ENCODE data around the gene EFTUD2.

The EFTUD2 gene

DNA sequence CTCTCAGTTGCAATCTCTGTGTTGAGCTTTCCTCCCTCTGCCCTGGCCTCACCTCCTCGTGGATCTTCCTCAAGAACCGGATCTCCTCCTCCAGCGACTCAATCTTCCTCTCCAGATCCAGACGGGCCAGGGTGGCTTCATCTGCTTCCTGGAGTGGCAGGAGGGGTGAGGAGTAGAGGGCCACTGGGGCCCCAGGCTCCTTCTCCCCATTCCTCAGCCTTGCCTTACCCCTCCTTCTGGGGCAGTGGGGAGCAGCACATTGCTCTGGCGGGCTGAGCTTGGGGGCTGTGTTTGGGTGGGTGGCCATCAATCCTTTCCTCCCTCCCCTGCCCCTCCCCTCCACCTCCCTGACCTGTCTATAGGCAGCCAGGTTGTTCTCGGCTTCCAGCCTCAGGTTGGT is 14.4 kb upstream of the EFTUD2 start:
- TF ChIP-seq, protein P1, sequence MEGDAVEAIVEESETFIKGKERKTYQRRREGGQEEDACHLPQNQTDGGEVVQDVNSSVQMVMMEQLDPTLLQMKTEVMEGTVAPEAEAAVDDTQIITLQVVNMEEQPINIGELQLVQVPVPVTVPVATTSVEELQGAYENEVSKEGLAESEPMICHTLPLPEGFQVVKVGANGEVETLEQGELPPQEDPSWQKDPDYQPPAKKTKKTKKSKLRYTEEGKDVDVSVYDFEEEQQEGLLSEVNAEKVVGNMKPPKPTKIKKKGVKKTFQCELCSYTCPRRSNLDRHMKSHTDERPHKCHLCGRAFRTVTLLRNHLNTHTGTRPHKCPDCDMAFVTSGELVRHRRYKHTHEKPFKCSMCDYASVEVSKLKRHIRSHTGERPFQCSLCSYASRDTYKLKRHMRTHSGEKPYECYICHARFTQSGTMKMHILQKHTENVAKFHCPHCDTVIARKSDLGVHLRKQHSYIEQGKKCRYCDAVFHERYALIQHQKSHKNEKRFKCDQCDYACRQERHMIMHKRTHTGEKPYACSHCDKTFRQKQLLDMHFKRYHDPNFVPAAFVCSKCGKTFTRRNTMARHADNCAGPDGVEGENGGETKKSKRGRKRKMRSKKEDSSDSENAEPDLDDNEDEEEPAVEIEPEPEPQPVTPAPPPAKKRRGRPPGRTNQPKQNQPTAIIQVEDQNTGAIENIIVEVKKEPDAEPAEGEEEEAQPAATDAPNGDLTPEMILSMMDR (IDR thresholded peaks at IDR 0.05; ENCODE audit: low read depth, low read length): no peak
- no peak overlapping the region for H3K4me3 ChIP-seq (ENCODE audit: low read depth, low read length)

DNA sequence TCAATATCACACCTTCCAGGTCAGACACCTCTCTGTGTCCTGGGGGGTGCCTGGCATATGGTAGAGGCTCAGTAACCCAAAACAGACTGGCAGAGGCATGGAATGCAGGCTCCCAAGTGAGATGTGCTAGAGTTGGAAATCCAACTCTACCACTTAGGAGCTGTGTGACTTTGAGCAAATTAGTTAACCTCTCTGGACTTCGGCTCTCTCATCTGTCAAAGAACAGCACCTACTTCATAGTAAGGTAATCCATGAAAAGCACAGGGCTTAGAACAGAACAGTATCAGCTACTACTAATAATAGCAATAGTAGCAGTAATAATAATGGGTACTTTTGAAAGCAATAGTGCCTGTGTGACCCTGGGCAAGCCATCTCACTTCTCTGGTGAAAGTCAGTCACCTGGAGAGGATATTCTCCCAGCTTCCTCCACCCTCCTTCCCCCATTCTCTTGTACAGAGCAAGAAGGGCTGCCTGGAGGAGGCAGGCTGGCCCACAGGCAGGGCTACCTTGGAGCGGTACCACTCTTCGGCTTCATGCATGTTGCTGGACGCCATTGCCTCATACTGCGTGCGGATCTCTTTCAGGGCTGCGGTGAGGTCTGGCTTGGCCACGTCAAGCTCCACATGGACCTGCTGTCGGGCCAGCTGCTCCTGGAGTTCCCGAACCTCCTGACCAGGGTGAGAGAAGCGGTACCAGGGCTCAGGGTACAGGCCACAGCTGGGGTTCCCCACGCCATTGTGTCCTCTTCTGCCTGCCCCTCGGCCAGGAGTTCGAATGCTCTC is 13.7 kb upstream of the EFTUD2 start:
- TF ChIP-seq, protein P1 (IDR thresholded peaks at IDR 0.05; ENCODE audit: low read depth, low read length): no peak
- no peak overlapping the region for H3K4me3 ChIP-seq (ENCODE audit: low read depth, low read length)

DNA sequence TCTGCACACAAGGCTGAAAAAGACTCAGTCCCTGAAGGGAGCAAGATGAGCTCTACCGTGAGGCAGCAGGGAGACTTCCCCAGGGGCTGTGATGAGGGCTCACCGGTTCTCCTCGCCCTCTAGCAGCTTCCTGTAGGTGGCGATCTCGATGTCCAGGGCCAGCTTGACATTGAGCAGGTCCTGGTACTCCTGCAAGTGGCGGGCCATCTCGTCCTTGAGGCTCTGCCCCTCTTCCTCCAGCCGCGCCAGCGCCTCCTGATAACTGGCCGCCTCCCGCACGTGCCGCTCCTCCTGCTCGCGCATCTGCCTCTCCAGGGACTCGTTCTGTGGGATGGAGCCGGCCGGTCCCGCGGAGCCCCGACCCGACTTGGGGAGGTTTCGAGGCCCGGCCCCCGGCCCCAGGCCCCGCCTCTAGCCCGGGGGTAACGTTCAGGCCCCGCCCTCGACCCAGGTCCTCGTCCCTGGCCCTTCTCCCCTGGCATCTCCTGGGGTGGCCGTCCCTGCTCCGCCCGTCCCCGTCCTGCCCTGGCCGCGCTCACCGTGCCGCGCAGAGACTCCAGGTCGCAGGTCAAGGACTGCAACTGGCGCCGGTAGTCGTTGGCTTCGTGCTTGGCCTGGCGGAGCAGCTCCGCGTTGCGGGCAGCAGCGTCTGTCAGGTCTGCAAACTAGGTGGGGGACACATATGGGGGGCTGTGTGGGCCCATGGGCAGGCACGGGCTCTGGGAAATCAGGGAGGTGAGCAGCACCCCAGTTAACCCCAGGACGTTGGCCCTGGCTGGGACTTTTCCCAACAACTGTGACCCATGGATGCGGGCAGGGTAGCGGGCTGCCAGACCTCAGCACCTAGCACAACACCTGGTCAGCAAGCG is 12.1 kb upstream of the EFTUD2 start:
- H3K4me3 ChIP-seq (ENCODE audit: low read depth, low read length): no peak overlapping the region
- TF ChIP-seq, protein P1 (IDR thresholded peaks at IDR 0.05; ENCODE audit: low read depth, low read length): 0 out of 2 replicates have a peak, but pooled peaks have one; percentile 14

DNA sequence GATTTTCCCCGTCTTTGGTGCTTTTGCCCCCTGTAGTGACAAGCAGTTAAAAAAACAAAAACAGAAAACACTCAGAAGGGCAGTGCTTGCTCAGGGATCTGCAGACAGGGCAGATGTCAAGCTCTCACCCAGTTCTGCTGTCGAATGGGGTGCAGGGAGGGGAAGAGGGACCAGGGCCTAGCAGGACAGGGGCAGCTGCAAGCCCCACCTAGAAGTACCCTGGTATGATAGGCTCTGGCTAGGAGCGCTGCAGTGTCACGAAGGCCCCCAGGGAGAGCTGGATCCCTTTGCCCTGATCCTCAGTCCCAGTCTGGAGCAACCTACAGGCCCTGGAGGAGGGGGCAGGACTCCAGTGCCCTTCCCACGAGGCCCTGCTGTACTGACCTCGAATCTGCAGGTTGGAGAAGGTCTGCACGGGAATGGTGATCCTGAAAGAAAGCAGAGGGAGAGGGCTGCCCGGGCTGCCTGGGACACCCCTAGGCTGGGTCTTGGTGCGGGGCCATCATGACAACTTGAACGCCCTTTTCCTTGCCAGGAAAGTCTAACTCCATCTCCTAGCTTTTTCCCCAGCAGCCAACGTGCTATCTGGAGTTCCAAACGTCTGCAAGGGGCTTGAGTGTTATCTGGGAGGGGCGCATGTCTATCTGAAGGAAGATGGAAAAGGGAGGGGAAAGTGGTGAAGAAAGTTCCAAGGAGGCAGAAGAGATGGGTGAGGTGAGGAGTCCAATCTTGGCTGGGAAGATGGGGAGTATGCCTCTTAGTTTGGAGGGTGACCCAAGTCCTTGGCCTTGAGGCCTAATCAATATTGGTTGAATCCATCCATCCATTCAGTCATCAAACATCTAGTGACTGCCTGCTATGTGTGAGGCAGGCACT is 11.2 kb upstream of the EFTUD2 start:
- no peak overlapping the region for H3K4me3 ChIP-seq (ENCODE audit: low read depth, low read length)
- TF ChIP-seq, protein P1 (IDR thresholded peaks at IDR 0.05; ENCODE audit: low read depth, low read length): no peak

DNA sequence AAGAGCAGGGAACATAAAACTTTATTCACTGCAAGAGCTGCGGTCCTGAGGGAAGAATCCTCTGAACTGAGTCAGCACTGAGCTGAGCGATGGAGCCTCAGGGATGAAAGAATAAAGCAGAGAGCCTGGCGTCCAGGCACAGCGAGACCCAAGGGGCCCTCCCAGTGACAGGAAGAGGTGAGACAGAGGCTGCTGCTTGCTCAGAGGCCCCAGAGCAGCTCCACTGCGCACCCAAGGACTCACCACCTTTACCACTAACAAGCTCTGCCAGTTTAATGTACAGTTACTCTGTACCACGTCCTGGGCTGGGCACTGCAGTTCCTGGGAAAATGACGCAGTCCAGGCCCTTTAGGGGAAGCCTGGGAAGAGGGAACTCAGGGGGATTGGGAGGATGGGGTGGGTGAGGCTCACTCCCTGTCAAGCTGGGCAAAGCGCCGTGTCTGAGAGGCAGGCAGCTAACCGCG is 10.5 kb upstream of the EFTUD2 start:
- TF ChIP-seq, protein P1 (IDR thresholded peaks at IDR 0.05; ENCODE audit: low read depth, low read length): no peak
- no peak overlapping the region for H3K4me3 ChIP-seq (ENCODE audit: low read depth, low read length)

DNA sequence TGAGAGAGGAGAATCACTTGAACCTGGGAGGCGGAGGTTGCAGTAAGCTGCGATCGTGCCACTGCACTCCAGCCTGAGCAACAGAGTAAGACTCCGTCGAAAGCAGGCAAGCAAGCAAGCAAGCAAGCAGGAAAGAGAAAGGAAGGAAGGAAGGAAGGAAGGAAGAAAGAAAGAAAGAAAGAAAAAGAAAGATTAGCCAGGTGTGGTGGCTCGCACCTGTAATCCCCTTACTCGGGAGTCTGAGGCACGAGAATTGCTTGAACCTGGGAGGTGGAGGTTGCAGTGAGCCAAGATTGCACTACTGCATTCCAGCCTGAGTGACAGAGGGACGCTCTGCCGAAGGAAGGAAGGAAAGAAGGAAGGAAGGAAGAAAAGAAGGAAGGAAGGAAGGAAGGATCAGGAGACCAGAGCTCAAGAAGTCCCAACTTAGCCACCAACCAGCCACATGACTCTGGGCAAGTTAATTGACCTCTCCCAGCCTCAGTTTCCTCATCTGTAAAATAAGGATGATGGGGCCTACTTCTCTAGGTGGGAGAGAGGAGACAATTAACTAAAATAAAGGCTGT is 9.6 kb upstream of the EFTUD2 start:
- no peak overlapping the region for H3K4me3 ChIP-seq (ENCODE audit: low read depth, low read length)
- TF ChIP-seq, protein P1 (IDR thresholded peaks at IDR 0.05; ENCODE audit: low read depth, low read length): no peak

All from WI38 (cell line).